Measurements from ENCODE around the gene KIF3A. TPM values are rescaled to one million over a fixed set of nuclear protein-coding genes. Genes with fewer than 3 reads are reported as not detected.

The KIF3A gene
- total RNA-seq, 1 donor from 2014 or later = 10.6 TPM

DNA sequence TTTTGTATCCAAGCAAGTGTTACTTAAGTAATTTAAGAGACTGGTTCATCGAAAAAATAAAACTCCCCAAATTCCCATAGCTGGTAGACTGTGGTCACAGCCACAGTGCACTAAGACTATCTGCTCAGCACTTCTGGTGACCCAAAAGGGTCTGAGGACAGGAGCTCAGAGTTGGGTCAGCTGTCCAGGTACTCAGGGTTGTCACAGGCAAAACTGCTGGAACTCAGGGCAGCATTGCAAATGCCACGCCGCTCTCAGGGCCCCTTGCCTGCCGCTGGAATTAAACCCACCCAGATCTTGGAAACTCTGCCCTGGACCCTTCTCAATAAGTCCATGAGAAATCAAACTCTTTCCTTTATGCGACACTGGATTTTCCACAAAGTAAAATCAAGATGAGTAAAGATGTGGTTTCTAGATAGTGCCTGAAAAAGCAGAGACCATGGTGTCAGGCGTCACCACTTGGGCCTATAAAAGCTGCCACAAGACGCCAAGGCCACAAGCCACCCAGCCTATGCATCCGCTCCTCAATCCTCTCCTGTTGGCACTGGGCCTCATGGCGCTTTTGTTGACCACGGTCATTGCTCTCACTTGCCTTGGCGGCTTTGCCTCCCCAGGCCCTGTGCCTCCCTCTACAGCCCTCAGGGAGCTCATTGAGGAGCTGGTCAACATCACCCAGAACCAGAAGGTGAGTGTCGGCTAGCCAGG, 79.5 kb downstream of the KIF3A start, which contains the start of gene IL13:
Gene IL13, plus strand, starts transcription at position 498 of the 705 bp plus-strand sequence. Its CDS starts 14 bp downstream, at position 512.
- Histone ChIP-seq H3K27me3 (ENCODE audit: control insufficient read depth, insufficient read depth, low read length) (peaks cover 10% of the 10 kb centered on the region), H3K36me3 (ENCODE audit: control insufficient read depth, insufficient read depth, low read length) (no peaks in the 10 kb centered on the region), H3K4me3 (ENCODE audit: low read depth, low read length) (no peak within 1 kb of the TSS)
- TF ChIP-seq, protein P1, sequence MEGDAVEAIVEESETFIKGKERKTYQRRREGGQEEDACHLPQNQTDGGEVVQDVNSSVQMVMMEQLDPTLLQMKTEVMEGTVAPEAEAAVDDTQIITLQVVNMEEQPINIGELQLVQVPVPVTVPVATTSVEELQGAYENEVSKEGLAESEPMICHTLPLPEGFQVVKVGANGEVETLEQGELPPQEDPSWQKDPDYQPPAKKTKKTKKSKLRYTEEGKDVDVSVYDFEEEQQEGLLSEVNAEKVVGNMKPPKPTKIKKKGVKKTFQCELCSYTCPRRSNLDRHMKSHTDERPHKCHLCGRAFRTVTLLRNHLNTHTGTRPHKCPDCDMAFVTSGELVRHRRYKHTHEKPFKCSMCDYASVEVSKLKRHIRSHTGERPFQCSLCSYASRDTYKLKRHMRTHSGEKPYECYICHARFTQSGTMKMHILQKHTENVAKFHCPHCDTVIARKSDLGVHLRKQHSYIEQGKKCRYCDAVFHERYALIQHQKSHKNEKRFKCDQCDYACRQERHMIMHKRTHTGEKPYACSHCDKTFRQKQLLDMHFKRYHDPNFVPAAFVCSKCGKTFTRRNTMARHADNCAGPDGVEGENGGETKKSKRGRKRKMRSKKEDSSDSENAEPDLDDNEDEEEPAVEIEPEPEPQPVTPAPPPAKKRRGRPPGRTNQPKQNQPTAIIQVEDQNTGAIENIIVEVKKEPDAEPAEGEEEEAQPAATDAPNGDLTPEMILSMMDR (IDR thresholded peaks at IDR 0.05; ENCODE audit: insufficient read depth, low read length, poor library complexity, severe bottlenecking) = no peak
- DNase-seq (ENCODE audit: low read depth) = no peak

DNA sequence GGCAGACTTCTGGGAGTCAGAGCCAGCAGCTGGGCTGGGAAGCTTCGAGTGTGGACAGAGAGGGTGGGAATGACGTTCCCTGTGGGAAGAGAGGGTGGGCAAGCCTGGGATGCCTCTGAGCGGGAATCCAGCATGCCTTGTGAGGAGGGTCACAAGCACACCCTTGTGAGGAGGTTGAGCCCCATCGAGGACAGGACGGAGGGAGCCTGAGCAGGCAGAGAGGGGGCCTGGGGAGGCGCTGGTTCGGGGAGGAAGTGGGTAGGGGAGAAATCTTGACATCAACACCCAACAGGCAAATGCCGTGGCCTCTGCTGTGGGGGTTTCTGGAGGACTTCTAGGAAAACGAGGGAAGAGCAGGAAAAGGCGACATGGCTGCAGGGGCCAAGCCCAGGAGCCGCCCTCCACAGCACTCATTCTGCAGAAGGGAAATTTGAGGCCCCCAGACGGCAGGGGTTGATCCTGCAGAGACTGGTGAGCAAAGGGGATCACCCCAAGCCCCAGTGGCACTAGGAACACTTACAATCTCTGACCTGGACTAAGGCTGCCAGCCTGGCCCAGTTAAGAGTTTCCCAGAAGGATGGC, 80.5 kb downstream of the KIF3A start:
- Histone ChIP-seq H3K4me3 (ENCODE audit: low read depth, low read length) (no peak overlapping the region), H3K27me3 (ENCODE audit: control insufficient read depth, insufficient read depth, low read length) (peaks cover 10% of the 10 kb centered on the region), H3K36me3 (ENCODE audit: control insufficient read depth, insufficient read depth, low read length) (no peaks in the 10 kb centered on the region)
- TF ChIP-seq, protein P1 (IDR thresholded peaks at IDR 0.05; ENCODE audit: insufficient read depth, low read length, poor library complexity, severe bottlenecking) = no peak
- DNase-seq (ENCODE audit: low read depth) = no peak

DNA sequence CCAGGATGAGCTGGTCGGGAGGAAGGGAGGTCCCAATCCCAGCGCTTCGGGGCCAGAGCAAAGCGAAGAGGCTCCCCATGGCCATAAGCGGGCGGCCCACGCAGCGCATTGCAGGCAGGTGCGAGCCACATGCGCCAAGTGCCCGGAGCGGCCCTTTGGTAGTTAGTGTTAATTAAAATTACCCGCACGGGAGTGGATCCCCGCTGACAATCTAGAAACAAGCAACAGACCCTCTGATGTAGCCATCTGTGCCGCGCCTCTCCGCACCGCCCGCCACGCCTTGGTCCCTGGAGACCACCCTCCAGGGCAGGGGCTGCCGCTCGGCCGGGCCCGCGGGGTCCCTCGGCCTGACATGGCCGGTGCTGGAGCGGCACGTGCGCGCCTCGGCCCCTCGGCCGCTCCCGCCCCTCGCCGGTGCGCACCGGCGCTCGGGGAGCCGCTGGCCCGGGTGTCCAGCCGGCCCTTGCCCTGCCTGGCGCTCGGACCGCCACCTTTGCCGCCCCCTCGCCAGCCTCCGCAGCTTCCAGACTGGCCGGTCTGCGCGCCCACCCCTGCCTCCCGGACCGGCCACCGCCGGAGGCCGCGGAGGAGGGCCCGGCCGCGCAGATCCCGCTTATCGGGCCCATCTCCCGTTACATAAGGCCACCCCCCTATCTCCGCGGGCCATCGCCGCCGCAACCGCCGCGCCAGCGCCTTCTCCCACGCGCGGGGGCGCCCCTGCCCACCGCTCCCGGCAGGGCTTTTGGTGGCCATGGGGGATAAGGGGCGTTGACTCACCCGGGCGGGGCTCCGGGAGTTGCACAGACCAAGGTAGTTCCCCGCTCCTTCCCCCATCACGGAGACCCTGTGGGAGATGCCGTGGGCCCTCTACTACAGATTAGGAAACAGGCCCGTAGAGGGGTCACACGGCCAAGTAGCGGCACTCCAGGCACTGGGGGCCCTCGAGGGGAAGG, 81.2 kb downstream of the KIF3A start:
- TF ChIP-seq, protein P1 (IDR thresholded peaks at IDR 0.05; ENCODE audit: insufficient read depth, low read length, poor library complexity, severe bottlenecking) = peak; percentile 15
- H3K27me3 ChIP-seq (ENCODE audit: control insufficient read depth, insufficient read depth, low read length) = peaks cover 10% of the 10 kb centered on the region
- H3K36me3 ChIP-seq (ENCODE audit: control insufficient read depth, insufficient read depth, low read length) = no peaks in the 10 kb centered on the region
- H3K4me3 ChIP-seq (ENCODE audit: low read depth, low read length) = peak overlapping the region; percentile 32
- no peak for DNase-seq (ENCODE audit: low read depth)

- TF ChIP-seq, protein P1 (IDR thresholded peaks at IDR 0.05; ENCODE audit: insufficient read depth, low read length, poor library complexity, severe bottlenecking) = no peak
- Histone ChIP-seq H3K36me3 (ENCODE audit: control insufficient read depth, insufficient read depth, low read length) (no peaks in the 10 kb centered on the region), H3K4me3 (ENCODE audit: low read depth, low read length) (no peak overlapping the region), H3K27me3 (ENCODE audit: control insufficient read depth, insufficient read depth, low read length) (peaks cover 10% of the 10 kb centered on the region)
- no peak for DNase-seq (ENCODE audit: low read depth)
Measured at GRCh38 chr5:132653716-132654115, 83.6 kb downstream of the KIF3A start.

DNA sequence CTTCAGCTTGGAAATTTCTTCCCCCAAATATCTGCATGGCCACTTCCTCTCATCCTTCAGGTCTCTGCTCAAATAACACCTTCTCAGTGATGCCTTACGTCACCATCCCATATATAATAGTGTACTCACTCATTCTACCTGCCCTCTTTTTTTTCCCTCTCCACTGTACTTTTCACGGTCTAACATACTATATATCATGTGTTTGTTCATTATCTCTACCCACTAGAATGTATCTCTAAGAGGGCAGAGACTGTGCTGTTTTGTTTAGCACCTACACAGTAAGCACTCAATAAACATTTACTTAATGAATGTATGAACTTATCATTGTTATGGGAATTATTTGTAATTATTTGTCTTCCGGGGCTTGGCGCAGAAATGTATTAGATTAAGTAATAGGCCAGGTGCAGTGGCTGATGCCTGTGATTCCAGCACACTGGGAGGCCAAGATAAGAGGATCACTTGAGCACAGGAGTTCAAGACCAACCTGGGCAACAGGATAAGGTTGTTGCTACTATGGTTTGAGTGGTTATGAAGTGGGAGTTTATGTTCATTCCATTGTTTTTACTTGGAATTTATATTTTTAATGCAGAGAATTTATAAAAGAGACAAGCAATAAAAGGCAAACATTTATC, 85.4 kb downstream of the KIF3A start:
- TF ChIP-seq, protein P1 (IDR thresholded peaks at IDR 0.05; ENCODE audit: insufficient read depth, low read length, poor library complexity, severe bottlenecking) = no peak
- peaks cover 10% of the 10 kb centered on the region for H3K27me3 ChIP-seq (ENCODE audit: control insufficient read depth, insufficient read depth, low read length)
- no peak for DNase-seq (ENCODE audit: low read depth)
- H3K4me3 ChIP-seq (ENCODE audit: low read depth, low read length) = no peak overlapping the region
- H3K36me3 ChIP-seq (ENCODE audit: control insufficient read depth, insufficient read depth, low read length) = no peaks in the 10 kb centered on the region

Measured in kidney epithelial cell (primary cell).